ENCODE measurements around the gene PIP5K1C. TPM values are rescaled to one million over a fixed set of nuclear protein-coding genes. Genes with fewer than 3 reads are reported as not detected.

The PIP5K1C gene
- total RNA-seq, 1 experiment from 2014 or later, result 34.0 TPM

GRCh38 chr19:3693025-3693925, 7.0 kb downstream of the PIP5K1C start:
- Mint-ChIP-seq H3K4me3 (no peak overlapping the region), H3K9me3 (no peaks in the 10 kb centered on the region), H3K4me1 (peaks cover 3% of the 10 kb centered on the region), H3K27me3 (ENCODE audit: low read depth) (no peaks in the 10 kb centered on the region), H3K36me3 (peaks cover 5% of the 10 kb centered on the region; the same call in 1 of the 2 replicates), H3K27ac (no peak overlapping the region)
- ChIA-PET POLR2A (no interaction called here), CTCF (interaction anchor here (0.6 to 6.6 kb wide), 28 partner anchors 10 to 294 kb away, joined by 3 to 45 read pairs (median 4); partner anchors contain the start of genes HMG20B, MRPL54 and TJP3)
- TF ChIP-seq RORB (CRISPR knock-in tag; IDR thresholded peaks at IDR 0.05) (no peak), SOX15 (CRISPR knock-in tag; IDR thresholded peaks at IDR 0.05) (no peak), JAZF1 (CRISPR knock-in tag; IDR thresholded peaks at IDR 0.05) (no peak), GRHL2 (CRISPR knock-in tag; IDR thresholded peaks at IDR 0.05; ENCODE audit: insufficient replicate concordance, severe bottlenecking) (no peak), E2F1 (CRISPR knock-in tag; IDR thresholded peaks at IDR 0.05) (no peak), FOXJ3 (CRISPR knock-in tag; IDR thresholded peaks at IDR 0.05; ENCODE audit: borderline replicate concordance) (no peak), SMAD4 (CRISPR knock-in tag; IDR thresholded peaks at IDR 0.05) (no peak), TP53 (CRISPR knock-in tag; IDR thresholded peaks at IDR 0.05) (no peak), ZNF219 (CRISPR knock-in tag; IDR thresholded peaks at IDR 0.05; ENCODE audit: borderline replicate concordance) (no peak), ZNF121 (CRISPR knock-in tag; IDR thresholded peaks at IDR 0.05) (no peak), FOXP4 (CRISPR knock-in tag; IDR thresholded peaks at IDR 0.05) (no peak), MLX (CRISPR knock-in tag; IDR thresholded peaks at IDR 0.05) (no peak)
- TF ChIP-seq, protein P1, sequence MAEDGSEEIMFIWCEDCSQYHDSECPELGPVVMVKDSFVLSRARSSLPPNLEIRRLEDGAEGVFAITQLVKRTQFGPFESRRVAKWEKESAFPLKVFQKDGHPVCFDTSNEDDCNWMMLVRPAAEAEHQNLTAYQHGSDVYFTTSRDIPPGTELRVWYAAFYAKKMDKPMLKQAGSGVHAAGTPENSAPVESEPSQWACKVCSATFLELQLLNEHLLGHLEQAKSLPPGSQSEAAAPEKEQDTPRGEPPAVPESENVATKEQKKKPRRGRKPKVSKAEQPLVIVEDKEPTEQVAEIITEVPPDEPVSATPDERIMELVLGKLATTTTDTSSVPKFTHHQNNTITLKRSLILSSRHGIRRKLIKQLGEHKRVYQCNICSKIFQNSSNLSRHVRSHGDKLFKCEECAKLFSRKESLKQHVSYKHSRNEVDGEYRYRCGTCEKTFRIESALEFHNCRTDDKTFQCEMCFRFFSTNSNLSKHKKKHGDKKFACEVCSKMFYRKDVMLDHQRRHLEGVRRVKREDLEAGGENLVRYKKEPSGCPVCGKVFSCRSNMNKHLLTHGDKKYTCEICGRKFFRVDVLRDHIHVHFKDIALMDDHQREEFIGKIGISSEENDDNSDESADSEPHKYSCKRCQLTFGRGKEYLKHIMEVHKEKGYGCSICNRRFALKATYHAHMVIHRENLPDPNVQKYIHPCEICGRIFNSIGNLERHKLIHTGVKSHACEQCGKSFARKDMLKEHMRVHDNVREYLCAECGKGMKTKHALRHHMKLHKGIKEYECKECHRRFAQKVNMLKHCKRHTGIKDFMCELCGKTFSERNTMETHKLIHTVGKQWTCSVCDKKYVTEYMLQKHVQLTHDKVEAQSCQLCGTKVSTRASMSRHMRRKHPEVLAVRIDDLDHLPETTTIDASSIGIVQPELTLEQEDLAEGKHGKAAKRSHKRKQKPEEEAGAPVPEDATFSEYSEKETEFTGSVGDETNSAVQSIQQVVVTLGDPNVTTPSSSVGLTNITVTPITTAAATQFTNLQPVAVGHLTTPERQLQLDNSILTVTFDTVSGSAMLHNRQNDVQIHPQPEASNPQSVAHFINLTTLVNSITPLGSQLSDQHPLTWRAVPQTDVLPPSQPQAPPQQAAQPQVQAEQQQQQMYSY (CRISPR knock-in tag; IDR thresholded peaks at IDR 0.05), result no peak
- TF ChIP-seq, protein P2, sequence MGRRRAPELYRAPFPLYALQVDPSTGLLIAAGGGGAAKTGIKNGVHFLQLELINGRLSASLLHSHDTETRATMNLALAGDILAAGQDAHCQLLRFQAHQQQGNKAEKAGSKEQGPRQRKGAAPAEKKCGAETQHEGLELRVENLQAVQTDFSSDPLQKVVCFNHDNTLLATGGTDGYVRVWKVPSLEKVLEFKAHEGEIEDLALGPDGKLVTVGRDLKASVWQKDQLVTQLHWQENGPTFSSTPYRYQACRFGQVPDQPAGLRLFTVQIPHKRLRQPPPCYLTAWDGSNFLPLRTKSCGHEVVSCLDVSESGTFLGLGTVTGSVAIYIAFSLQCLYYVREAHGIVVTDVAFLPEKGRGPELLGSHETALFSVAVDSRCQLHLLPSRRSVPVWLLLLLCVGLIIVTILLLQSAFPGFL (CRISPR knock-in tag; IDR thresholded peaks at IDR 0.05; ENCODE audit: borderline replicate concordance), result no peak
- DNase-seq (ENCODE audit: low spot score) (no peak), ATAC-seq (no peak)
